Calu3 (cell line): Measurements from ENCODE around the gene AIG1. TPM values are rescaled to one million over a fixed set of nuclear protein-coding genes. Genes with fewer than 3 reads are reported as not detected.
"Not testable (repeated sequence)": the region's sequence is repeated elsewhere in the genome, so short reads cannot be mapped to it uniquely, and the experiment has no call there.

Source experiments
- BruUV-seq: library from RNA; stranded (reverse); fragments of 400-500 nt; replicated peaks from 2 replicates; lab custom pipeline; 2021; lab: Mats Ljungman, UMichigan
- CTCF ChIA-PET: fragments of 300-600 bp; sonication (Branson Sonifier 250); formaldehyde crosslinking; loops from one replicate; lab custom pipeline; 2022; ENCODE audit warnings: antibody characterized with exemption; lab: Charles Lee
- DNase-seq: peaks from one replicate; pipeline ENCODE4 v3.0.0; 2022
- H3K27ac Mint-ChIP-seq: one replicate; pipeline ENCODE4 v1.8.0; 2022; ENCODE audit warnings: mixed read lengths; ENCODE audit not compliant: unreplicated experiment
- H3K27me3 Mint-ChIP-seq: one replicate; pipeline ENCODE4 v1.8.0; 2022; ENCODE audit warnings: mixed read lengths; ENCODE audit not compliant: unreplicated experiment
- H3K36me3 Mint-ChIP-seq: one replicate; pipeline ENCODE4 v1.8.0; 2022; ENCODE audit warnings: mild to moderate bottlenecking, moderate library complexity, mixed read lengths; ENCODE audit not compliant: insufficient read depth, unreplicated experiment
- H3K4me1 Mint-ChIP-seq: one replicate; pipeline ENCODE4 v1.8.0; 2022; ENCODE audit warnings: mild to moderate bottlenecking, low read depth, mixed read lengths; ENCODE audit not compliant: unreplicated experiment
- H3K4me3 Mint-ChIP-seq: one replicate; pipeline ENCODE4 v1.8.0; 2022; ENCODE audit warnings: mild to moderate bottlenecking, low read depth, moderate library complexity, mixed read lengths; ENCODE audit not compliant: unreplicated experiment
- H3K9me3 Mint-ChIP-seq: one replicate; pipeline ENCODE4 v1.8.0; 2022; ENCODE audit warnings: low read depth, mixed read lengths; ENCODE audit not compliant: unreplicated experiment
- intact Hi-C: fragments of 100-400 bp; cut with micrococcal nuclease; formaldehyde crosslinking; loops from one replicate; pipeline ENCODE4 v1.10.0; 2022; ENCODE audit not compliant: unreplicated experiment
- total RNA-seq: library from RNA; stranded (reverse); gene quantifications from 2 replicates; pipeline ENCODE4 v1.2.3, GENCODE V29; 2022
- TF ChIP-seq, protein P1 (sequence below): fragments of 200-600 bp; IDR thresholded peaks from one replicate; pipeline ENCODE4 v1.8.0; 2022; ENCODE audit warnings: antibody characterized with exemption; ENCODE audit not compliant: unreplicated experiment

The AIG1 gene
- total RNA-seq, 1 experiment from 2014 or later = 57.2 TPM

GRCh38 chr6:143243786-143244185 lies 183.1 kb downstream of the AIG1 start:
- H3K4me3 Mint-ChIP-seq = no peak overlapping the region
- TF ChIP-seq, protein P1, sequence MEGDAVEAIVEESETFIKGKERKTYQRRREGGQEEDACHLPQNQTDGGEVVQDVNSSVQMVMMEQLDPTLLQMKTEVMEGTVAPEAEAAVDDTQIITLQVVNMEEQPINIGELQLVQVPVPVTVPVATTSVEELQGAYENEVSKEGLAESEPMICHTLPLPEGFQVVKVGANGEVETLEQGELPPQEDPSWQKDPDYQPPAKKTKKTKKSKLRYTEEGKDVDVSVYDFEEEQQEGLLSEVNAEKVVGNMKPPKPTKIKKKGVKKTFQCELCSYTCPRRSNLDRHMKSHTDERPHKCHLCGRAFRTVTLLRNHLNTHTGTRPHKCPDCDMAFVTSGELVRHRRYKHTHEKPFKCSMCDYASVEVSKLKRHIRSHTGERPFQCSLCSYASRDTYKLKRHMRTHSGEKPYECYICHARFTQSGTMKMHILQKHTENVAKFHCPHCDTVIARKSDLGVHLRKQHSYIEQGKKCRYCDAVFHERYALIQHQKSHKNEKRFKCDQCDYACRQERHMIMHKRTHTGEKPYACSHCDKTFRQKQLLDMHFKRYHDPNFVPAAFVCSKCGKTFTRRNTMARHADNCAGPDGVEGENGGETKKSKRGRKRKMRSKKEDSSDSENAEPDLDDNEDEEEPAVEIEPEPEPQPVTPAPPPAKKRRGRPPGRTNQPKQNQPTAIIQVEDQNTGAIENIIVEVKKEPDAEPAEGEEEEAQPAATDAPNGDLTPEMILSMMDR = no peak
- no peaks in the 10 kb centered on the region for H3K9me3 Mint-ChIP-seq
- no TSS peak for BruUV-seq
- no peaks in the 10 kb centered on the region for H3K4me1 Mint-ChIP-seq
- no peaks in the 10 kb centered on the region for H3K27me3 Mint-ChIP-seq
- H3K36me3 Mint-ChIP-seq = no peaks in the 10 kb centered on the region
- CTCF ChIA-PET = no interaction called here
- H3K27ac Mint-ChIP-seq = no peak overlapping the region
- intact Hi-C loops = no loop called here
- no peak for DNase-seq

DNA sequence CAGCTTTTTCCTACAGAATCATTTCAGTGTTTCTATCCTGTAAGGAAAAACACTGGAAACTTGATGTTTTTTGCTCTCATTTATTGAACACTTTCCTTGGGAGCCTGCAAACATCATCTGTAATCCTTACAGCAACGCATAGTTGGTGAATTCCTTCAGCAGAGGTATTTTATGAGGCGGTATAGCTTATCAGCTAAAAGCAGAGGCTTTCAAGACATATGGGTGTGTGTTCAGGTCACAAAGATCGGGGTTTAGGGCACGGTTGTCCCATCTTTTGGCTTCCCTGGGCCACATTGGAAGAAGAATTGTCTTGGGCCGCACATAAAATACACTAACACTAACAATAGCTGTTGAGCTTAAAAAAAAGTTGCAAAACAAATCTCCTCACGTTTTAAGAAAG lies 185.0 kb downstream of the AIG1 start:
- no peaks in the 10 kb centered on the region for H3K9me3 Mint-ChIP-seq
- no peak overlapping the region for H3K4me3 Mint-ChIP-seq
- BruUV-seq = no TSS peak
- H3K27ac Mint-ChIP-seq = no peak overlapping the region
- intact Hi-C loops = no loop called here
- TF ChIP-seq, protein P1 = no peak
- CTCF ChIA-PET = no interaction called here
- H3K4me1 Mint-ChIP-seq = no peaks in the 10 kb centered on the region
- no peaks in the 10 kb centered on the region for H3K36me3 Mint-ChIP-seq
- no peak for DNase-seq
- no peaks in the 10 kb centered on the region for H3K27me3 Mint-ChIP-seq

DNA sequence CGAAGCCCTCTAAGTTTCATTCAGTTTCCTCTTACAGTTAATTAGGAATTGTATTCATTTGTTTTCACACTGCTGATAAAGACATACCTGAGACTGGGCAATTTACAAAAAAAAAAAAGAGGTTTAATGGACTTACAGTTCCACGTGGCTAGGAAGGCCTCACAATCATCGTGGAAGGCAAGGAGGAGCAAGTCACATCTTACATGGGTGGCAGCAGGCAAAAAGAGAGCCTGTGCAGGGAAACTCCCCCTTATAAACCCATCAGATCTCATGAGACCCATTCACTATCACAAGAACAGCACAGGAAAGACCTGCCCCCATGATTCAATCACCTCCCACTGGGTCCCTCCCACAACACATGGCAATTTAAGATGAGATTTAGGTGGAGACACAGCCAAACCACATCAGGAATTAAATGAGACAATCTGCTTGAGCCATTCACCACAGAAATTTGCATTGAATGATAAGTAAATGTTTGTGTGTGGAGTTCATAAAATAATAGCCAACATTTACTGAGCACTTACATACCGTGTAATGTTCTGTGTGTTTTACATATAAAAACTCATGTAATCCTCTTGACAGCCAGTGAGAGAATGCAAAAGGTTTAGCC lies 185.6 kb downstream of the AIG1 start:
- intact Hi-C loops, H3K27ac Mint-ChIP-seq, DNase-seq, H3K4me1 Mint-ChIP-seq, H3K36me3 Mint-ChIP-seq, BruUV-seq, H3K27me3 Mint-ChIP-seq, H3K9me3 Mint-ChIP-seq, H3K4me3 Mint-ChIP-seq: not testable (repeated sequence)
- CTCF ChIA-PET = interaction anchor here (0.5 kb wide), 1 partner anchor 19 kb away, joined by 3 read pairs; no protein-coding TSS in a partner anchor

DNA sequence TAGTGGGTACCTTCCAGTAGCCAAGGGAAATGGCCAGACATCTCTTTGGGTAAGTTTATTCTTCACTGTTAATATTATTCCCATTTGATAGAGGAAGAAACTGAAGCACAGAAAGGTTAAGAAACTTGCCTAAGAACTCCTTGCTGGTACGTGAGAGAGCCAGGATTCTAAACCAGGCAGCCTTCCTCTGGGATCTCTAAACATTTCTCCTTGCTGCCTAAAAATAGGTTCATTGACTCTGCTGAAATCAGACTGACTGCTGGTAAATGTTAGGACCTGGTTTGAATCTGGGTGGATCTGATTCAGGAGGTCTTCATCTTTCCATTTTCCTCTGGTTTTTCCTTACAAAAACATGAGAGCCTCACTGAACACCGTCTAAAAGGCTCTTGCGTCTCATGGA lies 186.9 kb downstream of the AIG1 start:
- intact Hi-C loops = no loop called here
- TF ChIP-seq, protein P1 = no peak
- H3K27ac Mint-ChIP-seq = no peak overlapping the region
- no peaks in the 10 kb centered on the region for H3K4me1 Mint-ChIP-seq
- no peak for DNase-seq
- CTCF ChIA-PET = no interaction called here
- H3K4me3 Mint-ChIP-seq = no peak overlapping the region
- no TSS peak for BruUV-seq
- no peaks in the 10 kb centered on the region for H3K36me3 Mint-ChIP-seq
- no peaks in the 10 kb centered on the region for H3K27me3 Mint-ChIP-seq
- H3K9me3 Mint-ChIP-seq = no peaks in the 10 kb centered on the region

GRCh38 chr6:143248359-143248758 lies 187.7 kb downstream of the AIG1 start:
- no peak overlapping the region for H3K27ac Mint-ChIP-seq

More at GRCh38 chr6:143248359-143248758, 187.7 kb downstream of the AIG1 start:
- H3K4me1 Mint-ChIP-seq = no peaks in the 10 kb centered on the region
- intact Hi-C loops = no loop called here
- TF ChIP-seq, protein P1 = no peak
- no peaks in the 10 kb centered on the region for H3K27me3 Mint-ChIP-seq
- no peak overlapping the region for H3K4me3 Mint-ChIP-seq
- no peaks in the 10 kb centered on the region for H3K36me3 Mint-ChIP-seq
- CTCF ChIA-PET = interaction anchor here (0.6 kb wide), 1 partner anchor 63 kb away, joined by 3 read pairs; no protein-coding TSS in a partner anchor
- no peak for DNase-seq
- no TSS peak for BruUV-seq
- H3K9me3 Mint-ChIP-seq = no peaks in the 10 kb centered on the region
